SK-N-SH (cell line): Measurements from ENCODE around the gene KCNAB1.

ENCODE experiments used
- CTCF ChIP-seq: fragments of 200-600 bp; sonication (generic); IDR thresholded peaks from 2 replicates; pipeline ENCODE4 v1.6.1; 2017; ENCODE audit warnings: antibody characterized with exemption, mild to moderate bottlenecking, moderate library complexity
- GABPA ChIP-seq: IDR thresholded peaks from 2 replicates; pipeline ENCODE4 v1.4.0; 2012; ENCODE audit warnings: low read depth, mild to moderate bottlenecking
- GATA2 ChIP-seq: sonication (generic); formaldehyde crosslinking; IDR thresholded peaks from 2 replicates; pipeline ENCODE4 v1.5.0; 2020; ENCODE audit warnings: mild to moderate bottlenecking, missing genetic modification reagents
- RAD21 ChIP-seq: IDR thresholded peaks from 2 replicates; pipeline ENCODE4 v1.6.1; 2012; ENCODE audit warnings: mild to moderate bottlenecking, low read length

GRCh38 chr3:156256945-156257344, 136.6 kb downstream of the KCNAB1 start:
- TF ChIP-seq RAD21 (no peak), CTCF (no peak), GABPA (no peak), GATA2 (no peak)
